K562 (cell line): Measurements from ENCODE around the gene RPE. TPM values are rescaled to one million over a fixed set of nuclear protein-coding genes. Genes with fewer than 3 reads are reported as not detected.
A peak's percentile ranks its signal among the peaks of the same experiment; 100 is the strongest.

ENCODE experiments used
- ARNT ChIP-seq, 2 experiments: fragments of 450-650 bp; IDR thresholded peaks; 2 replicates each; pipeline ENCODE4 v1.6.1; 2016; ENCODE audit warnings: mild to moderate bottlenecking in 1 of 2
- CREB3L1 ChIP-seq: fragments of 450-650 bp; IDR thresholded peaks from 2 replicates; pipeline ENCODE4 v1.6.1; 2014; ENCODE audit warnings: low read depth, mild to moderate bottlenecking, moderate library complexity, borderline replicate concordance
- DIDO1 ChIP-seq: fragments of 450-650 bp; IDR thresholded peaks from 2 replicates; pipeline ENCODE4 v1.6.1; 2016; ENCODE audit warnings: low read depth, missing biosample characterization, missing genetic modification characterization
- ELF4 ChIP-seq: fragments of 450-650 bp; formaldehyde crosslinking; IDR thresholded peaks from 2 replicates; pipeline ENCODE4 v1.4.0; 2022; ENCODE audit warnings: missing genetic modification characterization
- FOXK2 ChIP-seq, 2 experiments: fragments of 450-650 bp; IDR thresholded peaks in 1 of 2; conservative IDR thresholded peaks in 1 of 2; 2 replicates each; pipeline ENCODE4 v1.6.1; 2016; ENCODE audit warnings: low read depth in 2 of 2, mild to moderate bottlenecking in 1 of 2
- HDAC6 ChIP-seq: IDR thresholded peaks from 2 replicates; pipeline ENCODE4 v1.6.1; 2012; ENCODE audit warnings: low read depth, mild to moderate bottlenecking, control low read depth, inconsistent platforms, low read length, moderate library complexity
- HMBOX1 ChIP-seq: sonication (generic); IDR thresholded peaks from 2 replicates; pipeline ENCODE4 v1.6.1; 2016
- HMGN3 ChIP-seq: IDR thresholded peaks from 2 replicates; pipeline ENCODE4 v1.6.1; 2011; ENCODE audit warnings: borderline replicate concordance, low read depth, mild to moderate bottlenecking, mixed read lengths, low read length; ENCODE audit not compliant: insufficient read length; ENCODE audit errors: extremely low read depth
- KDM4B ChIP-seq, 2 experiments: fragments of 450-650 bp in 1 of 2; sonication (generic) in 1 of 2; IDR thresholded peaks; 2 replicates each; pipeline ENCODE4 v1.6.1; 2016 to 2017; ENCODE audit warnings: borderline replicate concordance in 2 of 2, antibody characterized with exemption in 1 of 2, low read depth in 1 of 2, mild to moderate bottlenecking in 1 of 2
- MTA3 ChIP-seq: fragments of 450-650 bp; formaldehyde crosslinking; IDR thresholded peaks from 2 replicates; pipeline ENCODE4 v1.6.1; 2017; ENCODE audit warnings: mild to moderate bottlenecking, borderline replicate concordance
- MYNN ChIP-seq, 2 experiments: sonication (generic); formaldehyde crosslinking in 1 of 2; IDR thresholded peaks; 2 replicates each; pipeline versions ENCODE4 v1.5.0 to v1.6.1; 2016 to 2020; ENCODE audit warnings: antibody characterized with exemption in 1 of 2, missing genetic modification reagents in 1 of 2
- NONO ChIP-seq, 2 experiments: fragments of 200-400 bp in 1 of 2; fragments of 450-650 bp in 1 of 2; formaldehyde crosslinking in 1 of 2; IDR thresholded peaks; 2 replicates each; pipeline ENCODE4 v1.6.1; 2017; ENCODE audit warnings: low read depth in 2 of 2, mild to moderate bottlenecking in 2 of 2, moderate library complexity in 2 of 2, low read length in 1 of 2
- SFPQ ChIP-seq: fragments of 200-400 bp; formaldehyde crosslinking; IDR thresholded peaks from 2 replicates; pipeline ENCODE4 v1.6.1; 2017; ENCODE audit warnings: mild to moderate bottlenecking, low read depth, low read length, moderate library complexity
- SMAD4 ChIP-seq: fragments of 250-450 bp; sonication (Bioruptor Pico); conservative IDR thresholded peaks from 2 replicates; pipeline ENCODE4 v1.8.0; 2021; ENCODE audit warnings: inconsistent platforms, mild to moderate bottlenecking, moderate library complexity
- SREBF2 ChIP-seq: sonication (generic); formaldehyde crosslinking; IDR thresholded peaks from 2 replicates; pipeline ENCODE4 v1.4.0; 2020; ENCODE audit warnings: mild to moderate bottlenecking, missing genetic modification reagents
- SRSF7 ChIP-seq: fragments of 200-400 bp; formaldehyde crosslinking; optimal IDR thresholded peaks from 2 replicates; pipeline ENCODE3; 2017; ENCODE audit warnings: mild to moderate bottlenecking, low read depth, low read length
- ZFP36 ChIP-seq: fragments of 150-350 bp; IDR thresholded peaks from 2 replicates; pipeline ENCODE4 v1.6.1; 2018; ENCODE audit warnings: low read length, low read depth; ENCODE audit not compliant: partially characterized antibody
- ZKSCAN8 ChIP-seq: fragments of 200-800 bp; sonication (Bioruptor generic); IDR thresholded peaks from 2 replicates; pipeline ENCODE4 v1.6.1; 2016; ENCODE audit warnings: missing genetic modification characterization, missing compliant biosample characterization
- ZNF24 ChIP-seq: fragments of 450-650 bp; IDR thresholded peaks from 2 replicates; pipeline ENCODE4 v1.6.1; 2016
- ZNF311 ChIP-seq: fragments of 250-450 bp; sonication (Bioruptor Pico); IDR thresholded peaks from 2 replicates; pipeline ENCODE4 v1.4.0; 2020; ENCODE audit warnings: mild to moderate bottlenecking, moderate library complexity
- ZNF717 ChIP-seq: fragments of 250-450 bp; sonication (Bioruptor Pico); IDR thresholded peaks from 2 replicates; pipeline ENCODE4 v1.5.0; 2021
- polyA plus RNA-seq, 8 experiments: library from polyadenylated mRNA; depleted of rRNA in 4 of 8; stranded (reverse) in 5 of 8; unstranded in 3 of 8; fragments of >200 nt; fragmentation: Nextera tagmentation in 2 of 8; fragmentation: Illumina TruSeq in 1 of 8; extraction: Ambion mirVana in 2 of 8; extraction: Trizol in 1 of 8; gene quantifications; 2 replicates each; pipeline versions ENCODE4 v1.2.1 to v1.2.3, GENCODE V29; 2011 to 2014; ENCODE audit warnings: inconsistent platforms in 1 of 8, missing spikeins in 1 of 8
- total RNA-seq, 7 experiments: library from RNA; depleted of rRNA in 6 of 7; stranded (reverse); fragments of >200 nt in 6 of 7; fragmentation: Illumina TruSeq in 2 of 7; extraction: Trizol in 2 of 7; gene quantifications; 2 replicates each; pipeline versions ENCODE4 v1.2.1 to v1.2.3, GENCODE V29; 2011 to 2021; ENCODE audit warnings: low replicate concordance in 1 of 7
- TF ChIP-seq, protein P1 (sequence below): IDR thresholded peaks from 2 replicates; pipeline ENCODE4 v1.6.1; 2014; ENCODE audit warnings: antibody characterized with exemption

Gene RPE
- total and polyA plus RNA-seq, 9 of the 15 experiments (the other 6 are each of a cell fraction or from before 2014, with no cell fraction given): 33.5 to 65.3 (median 50.4) TPM

DNA sequence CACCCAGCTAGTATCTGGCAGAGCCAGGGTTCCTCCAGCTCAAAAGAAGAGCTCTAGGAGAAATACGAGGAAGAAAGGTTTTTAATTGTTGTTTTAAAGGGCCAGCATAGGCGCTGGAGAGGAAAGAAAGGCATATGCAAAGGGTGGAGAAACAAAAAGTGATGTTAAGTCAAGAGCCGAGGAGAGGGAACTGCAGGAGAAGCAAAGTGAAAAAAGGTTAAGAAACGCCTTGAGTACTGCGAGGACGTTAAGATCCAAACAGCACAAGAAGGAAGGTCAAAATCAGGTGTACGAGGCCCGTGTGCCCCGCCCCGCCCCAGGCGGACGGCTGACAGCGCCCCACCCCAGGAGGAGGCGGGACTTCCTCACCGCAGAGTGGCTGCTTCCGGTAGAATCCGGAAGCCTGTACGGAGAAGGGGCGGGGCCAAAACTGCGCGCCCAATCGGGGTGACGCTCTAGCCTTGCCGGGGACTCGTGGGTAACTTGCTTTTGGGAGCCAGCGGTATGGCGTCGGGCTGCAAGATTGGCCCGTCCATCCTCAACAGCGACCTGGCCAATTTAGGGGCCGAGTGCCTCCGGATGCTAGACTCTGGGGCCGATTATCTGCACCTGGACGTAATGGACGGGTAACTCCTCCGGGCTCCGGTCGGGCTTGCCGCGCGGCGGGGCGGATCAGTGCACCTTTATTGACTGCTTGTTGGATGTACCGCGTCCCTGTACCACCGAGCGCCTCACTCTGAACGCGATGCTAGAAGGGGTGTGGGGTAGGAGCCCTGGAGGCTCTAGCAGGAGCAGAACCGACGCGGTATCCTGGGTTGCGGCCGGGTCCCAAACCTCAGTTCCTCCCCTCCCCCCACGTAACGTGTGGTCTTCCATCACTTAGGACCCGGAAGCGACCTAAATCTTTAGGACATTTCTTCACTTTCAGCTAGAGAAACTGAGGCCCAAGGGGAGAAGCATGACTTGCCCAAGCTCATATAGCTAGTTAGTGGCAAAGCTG lies at the start of gene RPE (continued):
- TF ChIP-seq, protein P1, sequence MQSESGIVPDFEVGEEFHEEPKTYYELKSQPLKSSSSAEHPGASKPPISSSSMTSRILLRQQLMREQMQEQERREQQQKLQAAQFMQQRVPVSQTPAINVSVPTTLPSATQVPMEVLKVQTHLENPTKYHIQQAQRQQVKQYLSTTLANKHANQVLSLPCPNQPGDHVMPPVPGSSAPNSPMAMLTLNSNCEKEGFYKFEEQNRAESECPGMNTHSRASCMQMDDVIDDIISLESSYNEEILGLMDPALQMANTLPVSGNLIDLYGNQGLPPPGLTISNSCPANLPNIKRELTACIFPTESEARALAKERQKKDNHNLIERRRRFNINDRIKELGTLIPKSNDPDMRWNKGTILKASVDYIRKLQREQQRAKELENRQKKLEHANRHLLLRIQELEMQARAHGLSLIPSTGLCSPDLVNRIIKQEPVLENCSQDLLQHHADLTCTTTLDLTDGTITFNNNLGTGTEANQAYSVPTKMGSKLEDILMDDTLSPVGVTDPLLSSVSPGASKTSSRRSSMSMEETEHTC: no peak
- no peak for TF ChIP-seq SRSF7
- TF ChIP-seq ARNT (IDR thresholded peaks at IDR 0.05): no peak
- no peak for TF ChIP-seq HMBOX1
- TF ChIP-seq HDAC6: no peak
- no peak for TF ChIP-seq CREB3L1
- no peak for TF ChIP-seq SMAD4
- TF ChIP-seq ZFP36: no peak
- no peak for TF ChIP-seq NONO (IDR thresholded peaks at IDR 0.05; ENCODE audit: low read depth in 2 of 2, low read length in 1 of 2)
- TF ChIP-seq SFPQ: no peak
- TF ChIP-seq ZNF24: no peak
- peak in 1 of 2 experiments; percentile 39; a peak in 1 of 4 replicates for TF ChIP-seq KDM4B (IDR thresholded peaks at IDR 0.05; ENCODE audit: borderline replicate concordance in 2 of 2, low read depth in 1 of 2)
- TF ChIP-seq ELF4 (CRISPR knock-in tag): no peak
- no peak for TF ChIP-seq ZNF717 (CRISPR knock-in tag)
- TF ChIP-seq FOXK2 (conservative IDR thresholded peaks at IDR 0.05 in 1 of 2, IDR thresholded peaks at IDR 0.05 in 1 of 2; ENCODE audit: low read depth in 2 of 2): no peak; a peak in 1 of 4 replicates
- TF ChIP-seq MYNN (IDR thresholded peaks at IDR 0.05): no peak
- TF ChIP-seq MYNN (CRISPR knock-in tag; IDR thresholded peaks at IDR 0.05): no peak
- no peak for TF ChIP-seq ZKSCAN8 (CRISPR knock-in tag)
- no peak for TF ChIP-seq SREBF2 (CRISPR knock-in tag)
- no peak for TF ChIP-seq HMGN3
- no peak for TF ChIP-seq ZNF311 (CRISPR knock-in tag)
- TF ChIP-seq MTA3: no peak
- TF ChIP-seq DIDO1 (tag): no peak
